Fibroblast of lung (primary cell): ENCODE measurements around the gene PSKH1.

Experiments used
- EZH2 ChIP-seq: IDR thresholded peaks from 2 replicates; pipeline ENCODE4 v1.5.1; 2012; ENCODE audit warnings: low read length, control low read depth, mild to moderate bottlenecking; ENCODE audit errors: missing control alignments
- TF ChIP-seq, protein P1 (sequence below), 2 donors: IDR thresholded peaks in 1 of 2; conservative IDR thresholded peaks in 1 of 2; 1 replicate in 1 of 2; 2 replicates in 1 of 2; pipeline ENCODE4 v1.5.1; 2011 to 2012; ENCODE audit warnings: low read length in 2 of 2, control low read depth in 1 of 2, inconsistent platforms in 1 of 2, low read depth in 1 of 2, mild to moderate bottlenecking in 1 of 2

DNA sequence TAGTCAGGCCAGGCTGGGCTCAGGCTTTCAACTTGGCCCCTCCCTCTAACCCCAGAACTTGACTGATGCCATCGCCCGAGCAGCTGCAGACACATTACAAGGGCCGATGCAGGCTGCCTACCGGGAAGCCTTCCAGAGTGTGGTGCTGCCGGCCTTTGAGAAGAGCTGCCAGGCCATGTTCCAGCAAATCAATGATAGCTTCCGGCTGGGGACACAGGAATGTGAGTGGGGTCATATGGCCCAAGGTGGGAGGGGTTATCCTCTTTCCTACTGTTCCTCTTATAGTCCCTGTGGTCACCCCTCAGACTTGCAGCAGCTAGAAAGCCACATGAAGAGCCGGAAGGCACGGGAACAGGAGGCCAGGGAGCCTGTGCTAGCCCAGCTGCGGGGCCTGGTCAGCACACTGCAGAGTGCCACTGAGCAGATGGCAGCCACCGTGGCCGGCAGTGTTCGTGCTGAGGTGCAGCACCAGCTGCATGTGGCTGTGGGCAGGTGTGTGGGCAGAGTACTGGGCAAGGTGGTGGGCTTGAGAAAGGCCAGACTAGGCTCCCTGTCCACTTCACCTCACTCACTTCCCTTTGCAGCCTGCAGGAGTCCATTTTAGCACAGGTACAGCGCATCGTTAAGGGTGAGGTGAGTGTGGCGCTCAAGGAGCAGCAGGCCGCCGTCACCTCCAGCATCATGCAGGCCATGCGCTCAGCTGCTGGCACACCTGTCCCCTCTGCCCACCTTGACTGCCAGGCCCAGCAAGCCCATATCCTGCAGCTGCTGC is 10.5 kb upstream of the PSKH1 start:
- TF ChIP-seq EZH2 = no peak
- TF ChIP-seq, protein P1, sequence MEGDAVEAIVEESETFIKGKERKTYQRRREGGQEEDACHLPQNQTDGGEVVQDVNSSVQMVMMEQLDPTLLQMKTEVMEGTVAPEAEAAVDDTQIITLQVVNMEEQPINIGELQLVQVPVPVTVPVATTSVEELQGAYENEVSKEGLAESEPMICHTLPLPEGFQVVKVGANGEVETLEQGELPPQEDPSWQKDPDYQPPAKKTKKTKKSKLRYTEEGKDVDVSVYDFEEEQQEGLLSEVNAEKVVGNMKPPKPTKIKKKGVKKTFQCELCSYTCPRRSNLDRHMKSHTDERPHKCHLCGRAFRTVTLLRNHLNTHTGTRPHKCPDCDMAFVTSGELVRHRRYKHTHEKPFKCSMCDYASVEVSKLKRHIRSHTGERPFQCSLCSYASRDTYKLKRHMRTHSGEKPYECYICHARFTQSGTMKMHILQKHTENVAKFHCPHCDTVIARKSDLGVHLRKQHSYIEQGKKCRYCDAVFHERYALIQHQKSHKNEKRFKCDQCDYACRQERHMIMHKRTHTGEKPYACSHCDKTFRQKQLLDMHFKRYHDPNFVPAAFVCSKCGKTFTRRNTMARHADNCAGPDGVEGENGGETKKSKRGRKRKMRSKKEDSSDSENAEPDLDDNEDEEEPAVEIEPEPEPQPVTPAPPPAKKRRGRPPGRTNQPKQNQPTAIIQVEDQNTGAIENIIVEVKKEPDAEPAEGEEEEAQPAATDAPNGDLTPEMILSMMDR (conservative IDR thresholded peaks at IDR 0.05 in 1 of 2, IDR thresholded peaks at IDR 0.05 in 1 of 2; ENCODE audit: low read depth in 1 of 2, low read length in 2 of 2) = no peak
